K562 (cell line): Measurements from ENCODE around the gene BMPER.
"Not testable (repeated sequence)": the region's sequence is repeated elsewhere in the genome, so short reads cannot be mapped to it uniquely, and the experiment has no call there.

Source experiments
- AFF4 ChIP-seq: sonication (generic); formaldehyde crosslinking; IDR thresholded peaks from 2 replicates; pipeline ENCODE4 v1.8.0; 2023; ENCODE audit warnings: mild to moderate bottlenecking, missing genetic modification reagents
- CTCF ChIP-seq, 3 experiments: IDR thresholded peaks in 2 of 3; conservative IDR thresholded peaks in 1 of 3; 2 replicates each; pipeline ENCODE4 v1.5.1; 2011 to 2012; ENCODE audit warnings: low read length in 3 of 3, mild to moderate bottlenecking in 3 of 3, control low read depth in 2 of 3, improper control_type of control experiment in 1 of 3, inconsistent platforms in 1 of 3, low read depth in 1 of 3, mixed read lengths in 1 of 3, moderate library complexity in 1 of 3; ENCODE audit not compliant: insufficient read depth in 2 of 3
- EZH2 ChIP-seq: IDR thresholded peaks from 2 replicates; pipeline ENCODE4 v1.6.1; 2012; ENCODE audit warnings: low read depth, mild to moderate bottlenecking, inconsistent platforms, low read length, borderline replicate concordance
- GTF2E2 ChIP-seq: fragments of 200-800 bp; sonication (Bioruptor generic); IDR thresholded peaks from 2 replicates; pipeline ENCODE4 v1.6.1; 2016; ENCODE audit warnings: missing genetic modification characterization, missing compliant biosample characterization
- HCFC1 ChIP-seq: IDR thresholded peaks from 2 replicates; pipeline ENCODE4 v1.6.1; 2012; ENCODE audit warnings: low read depth, low read length, improper control_type of control experiment
- HNRNPH1 ChIP-seq: fragments of 200-400 bp; formaldehyde crosslinking; optimal IDR thresholded peaks from 2 replicates; pipeline ENCODE3; 2017; ENCODE audit warnings: low read depth, mild to moderate bottlenecking, low read length, moderate library complexity
- MECOM ChIP-seq: fragments of 250-450 bp; sonication (Bioruptor Pico); IDR thresholded peaks from 2 replicates; pipeline ENCODE4 v1.8.0; 2022; ENCODE audit warnings: inconsistent platforms
- POLR2A ChIP-seq: fragments of 450-650 bp; conservative IDR thresholded peaks from 2 replicates; pipeline ENCODE4 v1.6.1; 2016
- POLR2AphosphoS5 ChIP-seq: IDR thresholded peaks from 2 replicates; pipeline ENCODE4 v1.6.1; 2011; ENCODE audit warnings: mild to moderate bottlenecking, low read depth, low read length, moderate library complexity; ENCODE audit not compliant: control insufficient read depth, insufficient read depth
- SMAD3 ChIP-seq: fragments of 450-650 bp; formaldehyde crosslinking; conservative IDR thresholded peaks from 2 replicates; pipeline ENCODE4 v1.4.0; 2020; ENCODE audit warnings: mild to moderate bottlenecking
- ZNF586 ChIP-seq: fragments of 450-650 bp; formaldehyde crosslinking; conservative IDR thresholded peaks from 2 replicates; pipeline ENCODE4 v1.4.0; 2020; ENCODE audit warnings: mild to moderate bottlenecking, moderate library complexity

- TF ChIP-seq CTCF (IDR thresholded peaks at IDR 0.05 in 2 of 3, conservative IDR thresholded peaks at IDR 0.05 in 1 of 3; ENCODE audit: insufficient read depth in 2 of 3, low read depth in 1 of 3, low read length in 3 of 3); HNRNPH1; POLR2A; HCFC1; MECOM; EZH2; POLR2AphosphoS5; ZNF586 (CRISPR knock-in tag); SMAD3 (CRISPR knock-in tag); AFF4 (CRISPR knock-in tag); GTF2E2 (tag): not testable (repeated sequence)
Measured at GRCh38 chr7:34174688-34175616, 269.6 kb downstream of the BMPER start.
